CD14-positive monocyte (primary cell): ENCODE measurements around the gene PORCN. TPM values are rescaled to one million over a fixed set of nuclear protein-coding genes. Genes with fewer than 3 reads are reported as not detected.

ENCODE experiments used
- DNase-seq, 3 donors: peaks; one replicate each; pipeline ENCODE4 v3.0.0-alpha.2; 2011 to 2022
- H2AFZ ChIP-seq: 2 replicates; pipeline ENCODE4 v1.6.0; 2012; ENCODE audit warnings: mild to moderate bottlenecking, low read depth, low read length, inconsistent platforms; ENCODE audit not compliant: insufficient read depth, poor library complexity, severe bottlenecking
- H3K27ac ChIP-seq, 2 donors: 1 replicate in 1 of 2; 2 replicates in 1 of 2; pipeline ENCODE4 v1.5.1; 2012 to 2013; ENCODE audit warnings: low read length in 2 of 2, control low read depth in 1 of 2, inconsistent platforms in 1 of 2, low read depth in 1 of 2, mild to moderate bottlenecking in 1 of 2
- H3K27me3 ChIP-seq, 2 donors: one replicate each; pipeline versions ENCODE4 v1.6.0 to v1.6.1; 2011 to 2013; ENCODE audit warnings: low read length in 2 of 2; ENCODE audit not compliant: control insufficient read depth in 2 of 2, insufficient read depth in 2 of 2
- H3K36me3 ChIP-seq, 2 donors: replicated peaks in 1 of 2; 1 replicate in 1 of 2; 2 replicates in 1 of 2; pipeline versions ENCODE4 v1.5.1 to v1.6.1; 2012 to 2013; ENCODE audit warnings: low read length in 2 of 2, control low read depth in 1 of 2, inconsistent platforms in 1 of 2, mild to moderate bottlenecking in 1 of 2; ENCODE audit not compliant: insufficient read depth in 2 of 2, control insufficient read depth in 1 of 2
- H3K4me1 ChIP-seq, 2 donors: 1 replicate in 1 of 2; 2 replicates in 1 of 2; pipeline versions ENCODE4 v1.5.1 to v1.6.1; 2012 to 2013; ENCODE audit warnings: low read length in 2 of 2, control low read depth in 1 of 2, inconsistent platforms in 1 of 2, mild to moderate bottlenecking in 1 of 2, moderate library complexity in 1 of 2; ENCODE audit not compliant: insufficient read depth in 2 of 2, control insufficient read depth in 1 of 2
- H3K4me2 ChIP-seq: replicated peaks from 2 replicates; pipeline ENCODE3; 2012; ENCODE audit warnings: low read length, moderate library complexity, mild to moderate bottlenecking; ENCODE audit not compliant: poor library complexity, severe bottlenecking; ENCODE audit errors: extremely low read depth
- H3K4me3 ChIP-seq, 3 experiments: fragments of 200-600 bp in 1 of 3; sonication (generic) in 1 of 3; replicated peaks in 1 of 3; 1 replicate in 2 of 3; 2 replicates in 1 of 3; pipeline ENCODE4 v1.5.1; 2011 to 2013; ENCODE audit warnings: low read length in 3 of 3, mild to moderate bottlenecking in 3 of 3, control low read depth in 2 of 3, low read depth in 2 of 3, inconsistent platforms in 1 of 3, moderate library complexity in 1 of 3
- H3K79me2 ChIP-seq: 2 replicates; pipeline ENCODE4 v1.6.0; 2012; ENCODE audit warnings: mild to moderate bottlenecking, control low read depth, inconsistent platforms, low read length, moderate library complexity; ENCODE audit not compliant: insufficient read depth
- H3K9ac ChIP-seq: 2 replicates; pipeline ENCODE4 v1.6.0; 2017; ENCODE audit warnings: low read length, mild to moderate bottlenecking; ENCODE audit not compliant: insufficient read depth, poor library complexity, severe bottlenecking
- H3K9me3 ChIP-seq, 2 donors: replicated peaks in 1 of 2; 1 replicate in 1 of 2; 2 replicates in 1 of 2; pipeline versions ENCODE4 v1.5.1 to v1.6.1; 2012 to 2013; ENCODE audit warnings: low read length in 2 of 2, control low read depth in 1 of 2; ENCODE audit not compliant: control insufficient read depth in 1 of 2, insufficient read depth in 1 of 2
- H4K20me1 ChIP-seq: 2 replicates; pipeline ENCODE4 v1.6.0; 2012; ENCODE audit warnings: mild to moderate bottlenecking, low read length, control low read depth, moderate library complexity; ENCODE audit not compliant: insufficient read depth
- H3K27ac Mint-ChIP-seq, 7 donors: one replicate each; pipeline ENCODE4 v1.8.0; 2020; ENCODE audit warnings: mild to moderate bottlenecking in 7 of 7, mixed read lengths in 7 of 7, moderate library complexity in 6 of 7, inconsistent platforms in 2 of 7
- H3K27me3 Mint-ChIP-seq, 3 donors: one replicate each; pipeline ENCODE4 v1.8.0; 2021 to 2022; ENCODE audit warnings: low read depth in 3 of 3, mild to moderate bottlenecking in 3 of 3, mixed read lengths in 3 of 3, moderate library complexity in 3 of 3, inconsistent platforms in 1 of 3
- H3K36me3 Mint-ChIP-seq, 2 donors: one replicate each; pipeline ENCODE4 v1.8.0; 2020; ENCODE audit warnings: mixed read lengths in 2 of 2, inconsistent platforms in 1 of 2, mild to moderate bottlenecking in 1 of 2
- H3K4me1 Mint-ChIP-seq: one replicate; pipeline ENCODE4 v1.8.0; 2020; ENCODE audit warnings: mild to moderate bottlenecking, mixed read lengths
- H3K4me3 Mint-ChIP-seq, 2 donors: one replicate each; pipeline ENCODE4 v1.8.0; 2020; ENCODE audit warnings: mild to moderate bottlenecking in 2 of 2, mixed read lengths in 2 of 2, moderate library complexity in 1 of 2
- H3K9me3 Mint-ChIP-seq, 7 donors: one replicate each; pipeline ENCODE4 v1.8.0; 2020 to 2022; ENCODE audit warnings: mixed read lengths in 7 of 7, mild to moderate bottlenecking in 6 of 7, moderate library complexity in 6 of 7, inconsistent platforms in 2 of 7
- CTCF ChIP-seq: fragments of 200-600 bp; IDR thresholded peaks from one replicate; pipeline ENCODE4 v1.8.0; 2022; ENCODE audit warnings: antibody characterized with exemption, mild to moderate bottlenecking
- WGBS: methylation state at CpG from one replicate; pipeline ENCODE4 v1.1.5; 2013; ENCODE audit warnings: missing lambda C conversion rate; ENCODE audit not compliant: insufficient coverage; 5-methylcytosine and 5-hydroxymethylcytosine counted together
- intact Hi-C, 2 donors: fragments of 100-400 bp; cut with micrococcal nuclease; formaldehyde crosslinking; loops; one replicate each; pipeline versions ENCODE4 v1.15.0 to v1.15.1; 2023
- polyA plus RNA-seq, 3 donors: library from polyadenylated mRNA; depleted of rRNA in 1 of 3; unstranded in 2 of 3; stranded (reverse) in 1 of 3; fragments of 300-500 nt in 2 of 3; fragments of >200 nt in 1 of 3; fragmentation: Illumina TruSeq in 2 of 3; gene quantifications; 1 replicate in 2 of 3; 2 replicates in 1 of 3; pipeline ENCODE4 v1.2.3, GENCODE V29; 2012 to 2021

The PORCN gene
- polyA plus RNA-seq, 3 donors: 7.5 to 10.5 (median 7.8) TPM

- no peaks in the 10 kb centered on the region for H3K27me3 ChIP-seq
- H4K20me1 ChIP-seq: no peaks in the 10 kb centered on the region
- Mint-ChIP-seq H3K27me3 (peaks cover 0 to 6% (median 2%) of the 10 kb centered on the region in 3 donors), H3K27ac (peak overlapping the region; percentile 74 to 96 (median 94)), H3K36me3 (peaks cover 4 to 17% of the 10 kb centered on the region in 2 donors), H3K4me3 (peak overlapping the region in 1 of 2 donors; percentile 85), H3K4me1 (peaks cover 25% of the 10 kb centered on the region), H3K9me3 (peaks cover 0 to 10% (median 6%) of the 10 kb centered on the region in 7 donors)
- intact Hi-C loops: loop anchor here (1.0 to 5.0 kb wide), 3 partner anchors 34 to 61 kb away; partner anchors contain the start of genes RBM3 (in 2 of the 2) and FTSJ1 (in 1 of the 2)
- DNase-seq: no peak
- H3K4me1 ChIP-seq: peaks cover 19 to 30% of the 10 kb centered on the region in 2 donors
- no peak overlapping the region for H3K4me2 ChIP-seq
- 64% methylated on average over 7 of the region's 23 CpGs for WGBS
- peaks cover 3 to 4% of the 10 kb centered on the region in 2 donors for H3K36me3 ChIP-seq
- no peak overlapping the region for H2AFZ ChIP-seq
- no peak overlapping the region for H3K4me3 ChIP-seq
- peaks cover 4% of the 10 kb centered on the region for H3K79me2 ChIP-seq
- no peak overlapping the region for H3K9ac ChIP-seq
- TF ChIP-seq CTCF: no peak
- H3K27ac ChIP-seq: peak overlapping the region; percentile 52 to 61
- no peaks in the 10 kb centered on the region for H3K9me3 ChIP-seq
Observed at GRCh38 chrX:48538641-48539344, 30.0 kb downstream of the PORCN start.

- Mint-ChIP-seq H3K27ac (peak within 1 kb of the TSS; percentile 89 to 96 (median 94)), H3K4me1 (peaks cover 25% of the 10 kb centered on the region), H3K4me3 (peak within 1 kb of the TSS; percentile 80 to 85), H3K9me3 (peaks cover 0 to 10% (median 6%) of the 10 kb centered on the region in 7 donors), H3K36me3 (peaks cover 5 to 24% of the 10 kb centered on the region in 2 donors), H3K27me3 (peaks cover 0 to 6% (median 2%) of the 10 kb centered on the region in 3 donors)
- intact Hi-C loops: loop anchor here (1.0 to 5.0 kb wide), 3 partner anchors 33 to 62 kb away; partner anchors contain the start of genes RBM3 (in 2 of the 2) and FTSJ1 (in 1 of the 2)
- no peaks in the 10 kb centered on the region for H3K27me3 ChIP-seq
- H3K4me2 ChIP-seq: peak within 1 kb of the TSS; percentile 70
- peak; percentile 96 to 98 (median 98) for DNase-seq
- H4K20me1 ChIP-seq: no peaks in the 10 kb centered on the region
- peaks cover 19 to 30% of the 10 kb centered on the region in 2 donors for H3K4me1 ChIP-seq
- WGBS: 0% methylated on average over 30 of the region's 59 CpGs
- peak within 1 kb of the TSS; percentile 52 for H2AFZ ChIP-seq
- peak within 1 kb of the TSS; percentile 54 to 71 (median 71) for H3K4me3 ChIP-seq
- peak within 1 kb of the TSS; percentile 85 for H3K9ac ChIP-seq
- H3K27ac ChIP-seq: peak within 1 kb of the TSS; percentile 86 to 90
- H3K9me3 ChIP-seq: no peaks in the 10 kb centered on the region
- peak; percentile 50 for TF ChIP-seq CTCF
- peaks cover 7 to 10% of the 10 kb centered on the region in 2 donors for H3K36me3 ChIP-seq
- H3K79me2 ChIP-seq: peaks cover 4% of the 10 kb centered on the region
Observed at GRCh38 chrX:48539345-48540027, 30.7 kb downstream of the PORCN start, which contains the start of gene TBC1D25. TBC1D25 (plus strand) TSS chrX:48539714; CDS start chrX:48539798, 84 bp downstream.
